A673 (cell line): ENCODE data around the gene PATJ.

Source experiments
- EZH2 ChIP-seq: fragments of 200-600 bp; sonication (generic); IDR thresholded peaks from 2 replicates; pipeline ENCODE4 v1.6.1; 2017; ENCODE audit warnings: borderline replicate concordance, low read depth, mild to moderate bottlenecking, mixed read lengths, antibody characterized with exemption, low read length; ENCODE audit not compliant: poor library complexity, severe bottlenecking
- TF ChIP-seq, protein P1 (sequence below): fragments of 300-800, 200-600 bp; sonication (generic); conservative IDR thresholded peaks from 2 replicates; pipeline ENCODE4 v1.5.1; 2017; ENCODE audit warnings: low read depth, mild to moderate bottlenecking, antibody characterized with exemption, low read length, moderate library complexity, mixed read lengths

DNA sequence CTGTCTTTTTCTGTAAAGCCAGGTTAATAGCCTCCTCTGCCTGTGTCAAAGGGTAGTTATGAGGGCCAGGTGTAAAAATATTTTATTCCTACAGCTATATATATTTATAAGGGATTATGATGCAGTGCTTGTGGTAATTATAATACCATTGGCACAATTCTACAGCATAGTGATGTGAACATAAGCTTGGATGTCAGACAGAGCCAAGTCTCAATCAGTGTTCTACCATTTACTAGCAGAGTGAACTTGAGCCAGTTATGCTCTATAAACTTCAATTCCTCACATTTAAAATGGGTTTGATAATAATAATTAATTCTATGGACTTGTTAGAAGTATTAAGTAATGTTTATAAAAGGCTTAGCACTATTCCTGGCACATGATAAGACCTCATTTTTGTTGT, 300.9 kb downstream of the PATJ start:
- TF ChIP-seq EZH2: no peak
- TF ChIP-seq, protein P1, sequence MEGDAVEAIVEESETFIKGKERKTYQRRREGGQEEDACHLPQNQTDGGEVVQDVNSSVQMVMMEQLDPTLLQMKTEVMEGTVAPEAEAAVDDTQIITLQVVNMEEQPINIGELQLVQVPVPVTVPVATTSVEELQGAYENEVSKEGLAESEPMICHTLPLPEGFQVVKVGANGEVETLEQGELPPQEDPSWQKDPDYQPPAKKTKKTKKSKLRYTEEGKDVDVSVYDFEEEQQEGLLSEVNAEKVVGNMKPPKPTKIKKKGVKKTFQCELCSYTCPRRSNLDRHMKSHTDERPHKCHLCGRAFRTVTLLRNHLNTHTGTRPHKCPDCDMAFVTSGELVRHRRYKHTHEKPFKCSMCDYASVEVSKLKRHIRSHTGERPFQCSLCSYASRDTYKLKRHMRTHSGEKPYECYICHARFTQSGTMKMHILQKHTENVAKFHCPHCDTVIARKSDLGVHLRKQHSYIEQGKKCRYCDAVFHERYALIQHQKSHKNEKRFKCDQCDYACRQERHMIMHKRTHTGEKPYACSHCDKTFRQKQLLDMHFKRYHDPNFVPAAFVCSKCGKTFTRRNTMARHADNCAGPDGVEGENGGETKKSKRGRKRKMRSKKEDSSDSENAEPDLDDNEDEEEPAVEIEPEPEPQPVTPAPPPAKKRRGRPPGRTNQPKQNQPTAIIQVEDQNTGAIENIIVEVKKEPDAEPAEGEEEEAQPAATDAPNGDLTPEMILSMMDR: no peak
